B cell (primary cell): ENCODE data around the gene DCUN1D2.

Source experiments
- CTCF ChIP-seq: fragments of 200-600 bp; IDR thresholded peaks from one replicate; pipeline ENCODE4 v1.8.0; 2022; ENCODE audit warnings: antibody characterized with exemption, mild to moderate bottlenecking
- EZH2 ChIP-seq: IDR thresholded peaks from 2 replicates; pipeline ENCODE4 v1.6.1; 2012; ENCODE audit warnings: borderline replicate concordance, low read depth, mild to moderate bottlenecking, moderate library complexity, low read length; ENCODE audit not compliant: insufficient read depth, poor library complexity, severe bottlenecking

DNA sequence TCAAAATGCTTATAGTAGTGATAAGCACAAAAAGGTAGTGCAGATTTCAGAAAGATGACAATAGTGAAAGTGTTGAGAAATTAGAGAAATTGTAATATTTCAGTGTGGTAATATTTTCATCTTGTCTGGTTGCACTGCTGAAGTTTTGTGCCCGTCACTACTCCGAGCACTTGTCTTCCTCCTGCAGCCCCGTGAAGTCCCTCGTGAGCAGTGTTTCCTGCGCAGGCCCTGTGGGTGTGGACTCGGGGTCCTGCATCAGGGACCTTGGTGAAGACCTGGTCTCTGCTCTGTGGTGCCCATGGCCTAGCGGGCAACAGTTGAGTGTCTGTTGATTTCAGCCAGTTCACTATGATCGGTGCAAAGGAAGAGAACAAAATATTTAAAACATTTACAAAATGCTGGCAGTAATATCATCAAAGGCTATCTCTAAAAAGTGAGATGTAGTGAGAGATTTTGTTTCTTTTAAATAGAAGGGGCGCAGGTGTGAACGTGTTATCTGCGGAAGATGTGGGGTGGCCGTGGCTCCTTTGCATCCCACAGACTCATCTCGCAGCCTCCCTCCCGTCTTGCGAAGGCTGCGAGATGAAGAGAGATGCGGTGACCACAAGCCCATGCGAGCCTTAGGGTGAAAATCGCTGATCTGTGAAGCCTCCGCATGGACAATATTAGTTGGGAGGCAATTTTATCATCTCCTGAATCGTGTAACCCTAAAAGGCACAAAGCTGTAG lies 27.7 kb upstream of the DCUN1D2 start:
- TF ChIP-seq CTCF (no peak), EZH2 (no peak)
